GM12872 (cell line): Measurements from ENCODE around the gene LMF1.

Source experiments
- TF ChIP-seq, protein P1 (sequence below): IDR thresholded peaks from 3 replicates; pipeline ENCODE4 v1.5.1; 2011; ENCODE audit warnings: low read depth, mild to moderate bottlenecking, low read length, moderate library complexity; ENCODE audit not compliant: insufficient read depth

The LMF1 gene

GRCh38 chr16:884232-884631 is 86.6 kb downstream of the LMF1 start:
- TF ChIP-seq, protein P1, sequence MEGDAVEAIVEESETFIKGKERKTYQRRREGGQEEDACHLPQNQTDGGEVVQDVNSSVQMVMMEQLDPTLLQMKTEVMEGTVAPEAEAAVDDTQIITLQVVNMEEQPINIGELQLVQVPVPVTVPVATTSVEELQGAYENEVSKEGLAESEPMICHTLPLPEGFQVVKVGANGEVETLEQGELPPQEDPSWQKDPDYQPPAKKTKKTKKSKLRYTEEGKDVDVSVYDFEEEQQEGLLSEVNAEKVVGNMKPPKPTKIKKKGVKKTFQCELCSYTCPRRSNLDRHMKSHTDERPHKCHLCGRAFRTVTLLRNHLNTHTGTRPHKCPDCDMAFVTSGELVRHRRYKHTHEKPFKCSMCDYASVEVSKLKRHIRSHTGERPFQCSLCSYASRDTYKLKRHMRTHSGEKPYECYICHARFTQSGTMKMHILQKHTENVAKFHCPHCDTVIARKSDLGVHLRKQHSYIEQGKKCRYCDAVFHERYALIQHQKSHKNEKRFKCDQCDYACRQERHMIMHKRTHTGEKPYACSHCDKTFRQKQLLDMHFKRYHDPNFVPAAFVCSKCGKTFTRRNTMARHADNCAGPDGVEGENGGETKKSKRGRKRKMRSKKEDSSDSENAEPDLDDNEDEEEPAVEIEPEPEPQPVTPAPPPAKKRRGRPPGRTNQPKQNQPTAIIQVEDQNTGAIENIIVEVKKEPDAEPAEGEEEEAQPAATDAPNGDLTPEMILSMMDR: no peak

DNA sequence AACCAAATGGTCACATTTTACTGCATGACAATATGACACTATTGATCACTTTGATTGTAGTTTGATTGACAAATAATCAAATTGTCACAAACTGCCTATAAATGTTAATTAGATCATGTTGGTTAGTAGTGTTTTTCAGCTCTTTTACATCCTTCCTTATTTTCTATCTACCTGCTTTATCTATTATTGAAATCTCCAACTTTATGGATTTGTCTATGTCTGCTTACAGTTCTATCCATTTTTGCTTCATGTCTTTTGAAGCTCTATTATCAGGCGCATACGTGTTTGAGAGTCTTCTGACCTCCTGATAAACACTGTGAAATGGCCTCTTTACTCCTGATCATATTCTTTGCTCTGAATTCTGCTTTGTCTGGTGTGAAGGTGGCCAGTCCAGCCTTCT is 87.0 kb downstream of the LMF1 start:
- TF ChIP-seq, protein P1: no peak

GRCh38 chr16:883340-883739 is 87.4 kb downstream of the LMF1 start:
- TF ChIP-seq, protein P1: no peak

DNA sequence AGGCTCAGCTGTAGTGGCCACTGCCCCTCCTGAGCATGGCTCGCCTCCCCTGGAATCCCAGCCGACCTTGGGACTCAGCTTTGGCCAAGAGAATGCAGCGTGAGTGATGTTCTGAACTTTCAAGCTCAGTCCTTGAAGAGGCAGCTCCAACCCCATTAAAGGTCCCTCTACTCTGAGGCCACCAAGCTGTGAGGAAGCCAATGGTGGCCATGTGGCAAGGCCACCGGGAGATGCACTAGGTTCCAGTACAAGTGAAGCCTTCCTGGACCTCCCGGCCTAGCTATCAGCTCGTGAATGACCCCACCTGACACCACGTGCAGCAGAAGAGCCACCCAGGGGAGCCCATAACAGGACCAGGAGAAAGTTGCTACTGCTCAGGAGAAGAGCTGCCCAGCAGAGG is 88.5 kb downstream of the LMF1 start:
- TF ChIP-seq, protein P1: no peak

GRCh38 chr16:881219-882097 is 89.3 kb downstream of the LMF1 start:
- TF ChIP-seq, protein P1: no peak

DNA sequence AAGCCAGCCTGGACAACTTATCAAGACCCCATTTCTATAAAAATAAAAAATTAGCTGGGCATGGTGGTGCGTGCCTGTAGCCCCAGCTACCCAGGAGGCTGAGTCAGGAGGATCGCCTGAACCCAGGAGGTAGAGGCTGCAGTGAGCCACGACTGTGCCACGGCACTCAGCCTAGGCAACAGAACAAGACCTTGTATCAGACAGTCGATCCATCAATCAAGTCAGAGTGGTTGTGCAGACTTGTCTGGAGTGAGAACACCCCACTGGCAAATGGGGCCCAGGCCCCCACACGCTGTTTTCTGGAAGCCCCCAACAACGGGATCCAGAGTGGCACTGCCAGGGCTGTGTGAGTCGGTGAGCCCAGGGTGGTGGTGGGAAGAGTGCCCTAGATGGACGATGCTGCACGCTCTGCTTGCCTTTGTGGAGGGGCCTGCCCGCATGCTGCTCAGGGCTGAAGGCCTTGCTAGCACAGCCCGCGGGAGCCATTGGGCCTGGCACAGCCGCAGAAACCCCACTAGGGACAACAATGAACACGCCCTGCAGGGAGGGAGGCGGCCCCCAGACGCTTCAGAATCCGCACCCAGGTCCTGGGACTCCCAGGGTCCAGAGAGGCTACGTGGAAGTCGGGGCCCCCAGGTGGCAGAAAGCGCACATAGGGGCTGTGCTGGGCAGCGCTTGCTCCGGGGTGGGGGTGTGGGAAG is 90.2 kb downstream of the LMF1 start:
- TF ChIP-seq, protein P1: no peak

DNA sequence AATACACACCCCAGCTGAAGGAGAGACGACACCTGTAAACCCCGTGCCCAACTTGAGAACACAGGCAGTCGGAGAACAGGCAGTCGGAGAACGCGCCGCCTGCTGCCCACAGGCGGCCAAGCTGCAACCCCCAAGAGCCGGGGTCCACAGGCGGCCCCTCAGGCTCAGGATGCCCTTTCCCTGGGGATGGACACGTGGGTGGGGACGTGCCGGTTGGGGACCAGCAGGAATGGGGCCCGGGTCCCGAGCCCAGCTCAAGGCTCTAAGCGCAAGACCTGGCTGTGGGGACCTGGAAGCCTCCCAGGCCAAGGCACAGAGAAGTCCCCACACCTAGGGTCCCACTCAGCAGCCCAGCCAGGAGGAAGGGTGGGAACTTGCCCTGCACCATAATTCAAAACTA is 90.8 kb downstream of the LMF1 start:
- TF ChIP-seq, protein P1: no peak
